GM19324 (cell line): Measurements from ENCODE around the gene NXF1.

Experiments used
- ATAC-seq: cut with Tn5 transposase; IDR thresholded peaks from one replicate; pipeline ENCODE4 v1.9.1; 2021; ENCODE audit warnings: mild to moderate bottlenecking, moderate library complexity; ENCODE audit not compliant: unreplicated experiment, low FRiP score

NXF1 gene

GRCh38 chr11:62747475-62748160, 57.6 kb downstream of the NXF1 start:
- no peak for ATAC-seq
